CD14-positive monocyte (primary cell): ENCODE data around the gene SULT1C2. TPM values are rescaled to one million over a fixed set of nuclear protein-coding genes. Genes with fewer than 3 reads are reported as not detected.

Source experiments
- DNase-seq, 3 donors: peaks; one replicate each; pipeline ENCODE4 v3.0.0-alpha.2; 2011 to 2022
- H2AFZ ChIP-seq: 2 replicates; pipeline ENCODE4 v1.6.0; 2012; ENCODE audit warnings: mild to moderate bottlenecking, low read depth, low read length, inconsistent platforms; ENCODE audit not compliant: insufficient read depth, poor library complexity, severe bottlenecking
- H3K27ac ChIP-seq, 2 donors: 1 replicate in 1 of 2; 2 replicates in 1 of 2; pipeline ENCODE4 v1.5.1; 2012 to 2013; ENCODE audit warnings: low read length in 2 of 2, control low read depth in 1 of 2, inconsistent platforms in 1 of 2, low read depth in 1 of 2, mild to moderate bottlenecking in 1 of 2
- H3K27me3 ChIP-seq, 2 donors: one replicate each; pipeline versions ENCODE4 v1.6.0 to v1.6.1; 2011 to 2013; ENCODE audit warnings: low read length in 2 of 2; ENCODE audit not compliant: control insufficient read depth in 2 of 2, insufficient read depth in 2 of 2
- H3K36me3 ChIP-seq, 2 donors: replicated peaks in 1 of 2; 1 replicate in 1 of 2; 2 replicates in 1 of 2; pipeline versions ENCODE4 v1.5.1 to v1.6.1; 2012 to 2013; ENCODE audit warnings: low read length in 2 of 2, control low read depth in 1 of 2, inconsistent platforms in 1 of 2, mild to moderate bottlenecking in 1 of 2; ENCODE audit not compliant: insufficient read depth in 2 of 2, control insufficient read depth in 1 of 2
- H3K4me1 ChIP-seq, 2 donors: 1 replicate in 1 of 2; 2 replicates in 1 of 2; pipeline versions ENCODE4 v1.5.1 to v1.6.1; 2012 to 2013; ENCODE audit warnings: low read length in 2 of 2, control low read depth in 1 of 2, inconsistent platforms in 1 of 2, mild to moderate bottlenecking in 1 of 2, moderate library complexity in 1 of 2; ENCODE audit not compliant: insufficient read depth in 2 of 2, control insufficient read depth in 1 of 2
- H3K4me2 ChIP-seq: replicated peaks from 2 replicates; pipeline ENCODE3; 2012; ENCODE audit warnings: low read length, moderate library complexity, mild to moderate bottlenecking; ENCODE audit not compliant: poor library complexity, severe bottlenecking; ENCODE audit errors: extremely low read depth
- H3K4me3 ChIP-seq, 3 experiments: fragments of 200-600 bp in 1 of 3; sonication (generic) in 1 of 3; replicated peaks in 1 of 3; 1 replicate in 2 of 3; 2 replicates in 1 of 3; pipeline ENCODE4 v1.5.1; 2011 to 2013; ENCODE audit warnings: low read length in 3 of 3, mild to moderate bottlenecking in 3 of 3, control low read depth in 2 of 3, low read depth in 2 of 3, inconsistent platforms in 1 of 3, moderate library complexity in 1 of 3
- H3K79me2 ChIP-seq: 2 replicates; pipeline ENCODE4 v1.6.0; 2012; ENCODE audit warnings: mild to moderate bottlenecking, control low read depth, inconsistent platforms, low read length, moderate library complexity; ENCODE audit not compliant: insufficient read depth
- H3K9ac ChIP-seq: 2 replicates; pipeline ENCODE4 v1.6.0; 2017; ENCODE audit warnings: low read length, mild to moderate bottlenecking; ENCODE audit not compliant: insufficient read depth, poor library complexity, severe bottlenecking
- H3K9me3 ChIP-seq, 2 donors: replicated peaks in 1 of 2; 1 replicate in 1 of 2; 2 replicates in 1 of 2; pipeline versions ENCODE4 v1.5.1 to v1.6.1; 2012 to 2013; ENCODE audit warnings: low read length in 2 of 2, control low read depth in 1 of 2; ENCODE audit not compliant: control insufficient read depth in 1 of 2, insufficient read depth in 1 of 2
- H4K20me1 ChIP-seq: 2 replicates; pipeline ENCODE4 v1.6.0; 2012; ENCODE audit warnings: mild to moderate bottlenecking, low read length, control low read depth, moderate library complexity; ENCODE audit not compliant: insufficient read depth
- H3K27ac Mint-ChIP-seq, 7 donors: one replicate each; pipeline ENCODE4 v1.8.0; 2020; ENCODE audit warnings: mild to moderate bottlenecking in 7 of 7, mixed read lengths in 7 of 7, moderate library complexity in 6 of 7, inconsistent platforms in 2 of 7
- H3K27me3 Mint-ChIP-seq, 3 donors: one replicate each; pipeline ENCODE4 v1.8.0; 2021 to 2022; ENCODE audit warnings: low read depth in 3 of 3, mild to moderate bottlenecking in 3 of 3, mixed read lengths in 3 of 3, moderate library complexity in 3 of 3, inconsistent platforms in 1 of 3
- H3K36me3 Mint-ChIP-seq, 2 donors: one replicate each; pipeline ENCODE4 v1.8.0; 2020; ENCODE audit warnings: mixed read lengths in 2 of 2, inconsistent platforms in 1 of 2, mild to moderate bottlenecking in 1 of 2
- H3K4me1 Mint-ChIP-seq: one replicate; pipeline ENCODE4 v1.8.0; 2020; ENCODE audit warnings: mild to moderate bottlenecking, mixed read lengths
- H3K4me3 Mint-ChIP-seq, 2 donors: one replicate each; pipeline ENCODE4 v1.8.0; 2020; ENCODE audit warnings: mild to moderate bottlenecking in 2 of 2, mixed read lengths in 2 of 2, moderate library complexity in 1 of 2
- H3K9me3 Mint-ChIP-seq, 7 donors: one replicate each; pipeline ENCODE4 v1.8.0; 2020 to 2022; ENCODE audit warnings: mixed read lengths in 7 of 7, mild to moderate bottlenecking in 6 of 7, moderate library complexity in 6 of 7, inconsistent platforms in 2 of 7
- WGBS: methylation state at CpG from one replicate; pipeline ENCODE4 v1.1.5; 2013; ENCODE audit warnings: missing lambda C conversion rate; ENCODE audit not compliant: insufficient coverage; 5-methylcytosine and 5-hydroxymethylcytosine counted together
- intact Hi-C, 2 donors: fragments of 100-400 bp; cut with micrococcal nuclease; formaldehyde crosslinking; loops; one replicate each; pipeline versions ENCODE4 v1.15.0 to v1.15.1; 2023
- polyA minus RNA-seq: library from RNA; depleted of rRNA, polyadenylated mRNA; stranded (reverse); fragments of >200 nt; gene quantifications from 2 replicates; pipeline ENCODE4 v1.2.3, GENCODE V29; 2012
- polyA plus RNA-seq, 3 donors: library from polyadenylated mRNA; depleted of rRNA in 1 of 3; unstranded in 2 of 3; stranded (reverse) in 1 of 3; fragments of 300-500 nt in 2 of 3; fragments of >200 nt in 1 of 3; fragmentation: Illumina TruSeq in 2 of 3; gene quantifications; 1 replicate in 2 of 3; 2 replicates in 1 of 3; pipeline ENCODE4 v1.2.3, GENCODE V29; 2012 to 2021
- total RNA-seq, 12 experiments: library from RNA in 1 of 12; stranded (reverse) in 1 of 12; fragments of 120-200 nt in 1 of 12; gene quantifications; one replicate each; pipeline ENCODE4 v1.2.4 and lab custom pipeline; 2013 to 2026; ENCODE audit warnings: mixed read lengths in 6 of 12, inconsistent platforms in 1 of 12
- TF ChIP-seq, protein P1 (sequence below): fragments of 200-600 bp; IDR thresholded peaks from one replicate; pipeline ENCODE4 v1.8.0; 2022; ENCODE audit warnings: antibody characterized with exemption, mild to moderate bottlenecking

Gene SULT1C2
- not detected for total RNA-seq (2013)
- polyA plus RNA-seq, result not detected
- under 0.01 TPM in 1 of 2 replicates, not detected in the other for polyA minus RNA-seq
- 0 to 3.0 (median 0.06) reads per million in 11 experiments for total RNA-seq (lab: John Stamatoyannopoulos, UW)

DNA sequence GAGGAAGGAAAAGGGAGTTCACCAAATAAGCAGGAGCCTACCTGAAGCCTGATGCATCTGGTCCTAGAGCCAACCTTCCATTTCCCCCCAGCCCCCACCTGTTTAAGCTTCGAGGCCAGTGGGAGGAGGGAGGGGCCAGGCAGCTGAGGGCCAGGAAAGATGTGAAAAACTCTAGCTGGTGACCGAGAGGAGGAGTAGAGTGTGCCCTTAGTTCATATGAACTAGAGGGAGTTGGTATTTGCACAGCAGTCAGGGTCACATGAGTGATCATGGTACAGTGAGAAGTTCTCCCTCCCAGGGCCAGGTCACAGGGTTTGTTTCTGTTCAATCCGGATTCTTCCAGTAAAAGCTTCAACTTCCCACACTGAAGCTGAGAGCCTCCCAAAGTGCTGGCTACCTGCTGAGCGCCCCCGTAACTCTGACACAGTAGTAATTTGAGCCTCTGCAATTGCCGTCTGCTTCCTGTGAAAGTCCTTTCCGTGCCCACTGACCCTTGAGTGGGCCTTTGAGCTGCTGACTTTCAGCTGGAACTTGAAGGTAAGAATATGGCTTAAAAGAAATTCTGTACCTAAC lies at the start of gene SULT1C2:
Gene SULT1C2, plus strand, starts transcription at position 362 of the 573 bp plus-strand sequence. CDS start 4,773 bp downstream, outside the sequence.
- 58% methylated on average over 4 of the region's 7 CpGs for WGBS
- Histone ChIP-seq H3K4me2 (no peak within 1 kb of the TSS), H3K27me3 (no peaks in the 10 kb centered on the region), H3K36me3 (no peaks in the 10 kb centered on the region), H3K9me3 (no peaks in the 10 kb centered on the region), H3K4me3 (no peak within 1 kb of the TSS), H2AFZ (no peak within 1 kb of the TSS), H3K4me1 (no peaks in the 10 kb centered on the region), H4K20me1 (no peaks in the 10 kb centered on the region), H3K9ac (no peak within 1 kb of the TSS), H3K27ac (no peak within 1 kb of the TSS), H3K79me2 (no peaks in the 10 kb centered on the region)
- Mint-ChIP-seq H3K27me3 (peaks cover 0 to 5% (median 0%) of the 10 kb centered on the region in 3 donors), H3K4me1 (peaks cover 7% of the 10 kb centered on the region), H3K9me3 (peaks cover 0 to 3% (median under 1%) of the 10 kb centered on the region in 7 donors), H3K4me3 (no peak within 1 kb of the TSS), H3K36me3 (no peaks in the 10 kb centered on the region), H3K27ac (no peak within 1 kb of the TSS)
- DNase-seq, result no peak
- intact Hi-C loops, result no loop called here
- TF ChIP-seq, protein P1, sequence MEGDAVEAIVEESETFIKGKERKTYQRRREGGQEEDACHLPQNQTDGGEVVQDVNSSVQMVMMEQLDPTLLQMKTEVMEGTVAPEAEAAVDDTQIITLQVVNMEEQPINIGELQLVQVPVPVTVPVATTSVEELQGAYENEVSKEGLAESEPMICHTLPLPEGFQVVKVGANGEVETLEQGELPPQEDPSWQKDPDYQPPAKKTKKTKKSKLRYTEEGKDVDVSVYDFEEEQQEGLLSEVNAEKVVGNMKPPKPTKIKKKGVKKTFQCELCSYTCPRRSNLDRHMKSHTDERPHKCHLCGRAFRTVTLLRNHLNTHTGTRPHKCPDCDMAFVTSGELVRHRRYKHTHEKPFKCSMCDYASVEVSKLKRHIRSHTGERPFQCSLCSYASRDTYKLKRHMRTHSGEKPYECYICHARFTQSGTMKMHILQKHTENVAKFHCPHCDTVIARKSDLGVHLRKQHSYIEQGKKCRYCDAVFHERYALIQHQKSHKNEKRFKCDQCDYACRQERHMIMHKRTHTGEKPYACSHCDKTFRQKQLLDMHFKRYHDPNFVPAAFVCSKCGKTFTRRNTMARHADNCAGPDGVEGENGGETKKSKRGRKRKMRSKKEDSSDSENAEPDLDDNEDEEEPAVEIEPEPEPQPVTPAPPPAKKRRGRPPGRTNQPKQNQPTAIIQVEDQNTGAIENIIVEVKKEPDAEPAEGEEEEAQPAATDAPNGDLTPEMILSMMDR, result no peak

DNA sequence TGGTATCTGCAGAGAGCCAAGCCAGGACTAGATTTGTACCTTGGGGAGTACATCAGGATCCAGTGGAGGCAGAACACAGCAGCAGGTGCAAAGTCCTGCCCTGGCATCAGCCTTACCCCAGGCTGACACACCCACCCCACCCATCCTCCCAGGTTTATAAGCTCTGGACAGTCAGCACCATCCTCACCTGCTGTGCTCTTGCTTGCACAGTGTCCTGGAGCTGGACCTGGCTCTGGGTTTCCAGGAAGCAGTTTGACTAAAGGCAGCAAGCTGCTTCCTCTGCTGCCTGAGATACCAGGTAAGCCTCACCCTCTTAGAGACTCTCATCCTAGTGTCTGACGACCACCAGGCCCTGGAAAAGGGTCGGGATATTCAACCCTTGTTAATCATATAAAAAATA lies 48.9 kb upstream of the SULT1C2 start, which contains the start of gene SULT1C3:
Gene SULT1C3, plus strand, starts transcription at position 183 of the 400 bp plus-strand sequence. CDS start 7,227 bp downstream, outside the sequence.
- Mint-ChIP-seq H3K27ac (no peak within 1 kb of the TSS), H3K4me1 (no peaks in the 10 kb centered on the region), H3K4me3 (no peak within 1 kb of the TSS), H3K36me3 (no peaks in the 10 kb centered on the region), H3K9me3 (peaks cover 2 to 20% (median 18%) of the 10 kb centered on the region in 7 donors), H3K27me3 (peaks cover 0 to 2% (median 0%) of the 10 kb centered on the region in 3 donors)
- no peaks in the 10 kb centered on the region for H3K4me1 ChIP-seq
- H3K27ac ChIP-seq, result no peak within 1 kb of the TSS
- no peaks in the 10 kb centered on the region for H3K27me3 ChIP-seq
- H3K4me3 ChIP-seq, result no peak within 1 kb of the TSS
- H3K79me2 ChIP-seq, result no peaks in the 10 kb centered on the region
- H3K9me3 ChIP-seq, result peaks cover 6 to 14% of the 10 kb centered on the region in 2 donors
- H4K20me1 ChIP-seq, result no peaks in the 10 kb centered on the region
- H3K36me3 ChIP-seq, result no peaks in the 10 kb centered on the region
- intact Hi-C loops, result no loop called here
- no peak within 1 kb of the TSS for H2AFZ ChIP-seq
- no peak within 1 kb of the TSS for H3K4me2 ChIP-seq
- TF ChIP-seq, protein P1, result no peak
- no CpG with 5 or more reads among the region's 2 CpGs for WGBS
- no peak within 1 kb of the TSS for H3K9ac ChIP-seq
- no peak for DNase-seq
